ENCODE results near the gene CHEK1.

- TF ChIP-seq CTCF (IDR thresholded peaks at IDR 0.05): no peak
- no peak for TF ChIP-seq POLR2A (IDR thresholded peaks at IDR 0.05)
- no peak for TF ChIP-seq EP300 (IDR thresholded peaks at IDR 0.05)
Observed at GRCh38 chr11:125671561-125671960, 46.6 kb downstream of the CHEK1 start.

Data from tibial nerve (tissue), 4 donors.